ENCODE results near the gene C2CD3.
"Not testable (repeated sequence)": the region's sequence is repeated elsewhere in the genome, so short reads cannot be mapped to it uniquely, and the experiment has no call there.

C2CD3 gene

GRCh38 chr11:74169738-74170458, 904 bp downstream of the C2CD3 start:
- in situ Hi-C loops (cut with HindIII; ENCODE audit: low pct_ligation_motif_present, low pct_unique_long_range_greater_than_20kb, low sequenced_read_pairs), result no loop called here

GRCh38 chr11:74168838-74169237, 2.0 kb downstream of the C2CD3 start:
- DNase-seq, result no peak
- in situ Hi-C loops (cut with HindIII; ENCODE audit: low pct_ligation_motif_present, low pct_unique_long_range_greater_than_20kb, low sequenced_read_pairs), result no loop called here

More at GRCh38 chr11:74169738-74170458, 904 bp downstream of the C2CD3 start:
- no peak for DNase-seq

GRCh38 chr11:74162681-74163467, 7.9 kb downstream of the C2CD3 start:
- in situ Hi-C loops (cut with HindIII; ENCODE audit: low pct_ligation_motif_present, low pct_unique_long_range_greater_than_20kb, low sequenced_read_pairs), result no loop called here
- DNase-seq, result no peak

GRCh38 chr11:74159642-74160041, 11.2 kb downstream of the C2CD3 start:
- DNase-seq, result no peak
- in situ Hi-C loops (cut with HindIII; ENCODE audit: low pct_ligation_motif_present, low pct_unique_long_range_greater_than_20kb, low sequenced_read_pairs), result no loop called here

GRCh38 chr11:74157169-74157568, 13.6 kb downstream of the C2CD3 start:
- DNase-seq, result no peak
- in situ Hi-C loops (cut with HindIII; ENCODE audit: low pct_ligation_motif_present, low pct_unique_long_range_greater_than_20kb, low sequenced_read_pairs), result no loop called here

- in situ Hi-C loops (cut with HindIII; ENCODE audit: low pct_ligation_motif_present, low pct_unique_long_range_greater_than_20kb, low sequenced_read_pairs), result no loop called here
- no peak for DNase-seq
Measured at GRCh38 chr11:74154620-74155281, 16.1 kb downstream of the C2CD3 start.

- no peak for DNase-seq
- in situ Hi-C loops (cut with HindIII; ENCODE audit: low pct_ligation_motif_present, low pct_unique_long_range_greater_than_20kb, low sequenced_read_pairs), result no loop called here
Measured at GRCh38 chr11:74153224-74153623, 17.6 kb downstream of the C2CD3 start.

GRCh38 chr11:74147199-74147929, 23.4 kb downstream of the C2CD3 start:
- in situ Hi-C loops (cut with HindIII; ENCODE audit: low pct_ligation_motif_present, low pct_unique_long_range_greater_than_20kb, low sequenced_read_pairs), result no loop called here
- peak; percentile 78 for DNase-seq

- in situ Hi-C loops (cut with HindIII; ENCODE audit: low pct_ligation_motif_present, low pct_unique_long_range_greater_than_20kb, low sequenced_read_pairs), result no loop called here
- DNase-seq, result no peak
Measured at GRCh38 chr11:74144592-74144991, 26.2 kb downstream of the C2CD3 start.

GRCh38 chr11:74142624-74143023, 28.2 kb downstream of the C2CD3 start:
- in situ Hi-C loops (cut with HindIII; ENCODE audit: low pct_ligation_motif_present, low pct_unique_long_range_greater_than_20kb, low sequenced_read_pairs), result no loop called here
- DNase-seq, result no peak

- in situ Hi-C loops (cut with HindIII; ENCODE audit: low pct_ligation_motif_present, low pct_unique_long_range_greater_than_20kb, low sequenced_read_pairs), result no loop called here
- no peak for DNase-seq
Measured at GRCh38 chr11:74141908-74142307, 28.9 kb downstream of the C2CD3 start.

GRCh38 chr11:74141241-74141695, 29.5 kb downstream of the C2CD3 start:
- peak; percentile 21 for DNase-seq
- in situ Hi-C loops (cut with HindIII; ENCODE audit: low pct_ligation_motif_present, low pct_unique_long_range_greater_than_20kb, low sequenced_read_pairs), result no loop called here

GRCh38 chr11:74139919-74140431, 30.8 kb downstream of the C2CD3 start:
- in situ Hi-C loops (cut with HindIII; ENCODE audit: low pct_ligation_motif_present, low pct_unique_long_range_greater_than_20kb, low sequenced_read_pairs), result not testable (repeated sequence)
- peak; percentile 20 for DNase-seq

- DNase-seq, result peak; percentile 43
- in situ Hi-C loops (cut with HindIII; ENCODE audit: low pct_ligation_motif_present, low pct_unique_long_range_greater_than_20kb, low sequenced_read_pairs), result no loop called here
Measured at GRCh38 chr11:74139151-74139918, 31.5 kb downstream of the C2CD3 start.

GRCh38 chr11:74138572-74138971, 32.2 kb downstream of the C2CD3 start:
- DNase-seq, result peak; percentile 95
- in situ Hi-C loops (cut with HindIII; ENCODE audit: low pct_ligation_motif_present, low pct_unique_long_range_greater_than_20kb, low sequenced_read_pairs), result no loop called here

- in situ Hi-C loops (cut with HindIII; ENCODE audit: low pct_ligation_motif_present, low pct_unique_long_range_greater_than_20kb, low sequenced_read_pairs), result no loop called here
- peak; percentile 15 for DNase-seq
Measured at GRCh38 chr11:74138021-74138420, 32.8 kb downstream of the C2CD3 start.

- DNase-seq, result peak; percentile 71
- in situ Hi-C loops (cut with HindIII; ENCODE audit: low pct_ligation_motif_present, low pct_unique_long_range_greater_than_20kb, low sequenced_read_pairs), result no loop called here
Measured at GRCh38 chr11:74135127-74135840, 35.5 kb downstream of the C2CD3 start.

All from ACHN (cell line).